HepG2 (cell line): ENCODE measurements around the gene LHFPL2. TPM values are rescaled to one million over a fixed set of nuclear protein-coding genes. Genes with fewer than 3 reads are reported as not detected.

ENCODE experiments used
- CCAR2 ChIP-seq: fragments of 200-400 bp; formaldehyde crosslinking; optimal IDR thresholded peaks from 2 replicates; pipeline ENCODE3; 2018; ENCODE audit warnings: low read depth, mild to moderate bottlenecking, low read length, moderate library complexity
- HNRNPUL1 ChIP-seq: fragments of 200-400 bp; formaldehyde crosslinking; IDR thresholded peaks from 2 replicates; pipeline ENCODE4 v1.6.1; 2017; ENCODE audit warnings: low read depth, mild to moderate bottlenecking, low read length, moderate library complexity
- KAT8 ChIP-seq: IDR thresholded peaks from 2 replicates; pipeline ENCODE4 v1.6.1; 2016; ENCODE audit warnings: missing genetic modification reagents, missing compliant biosample characterization
- NCOA2 ChIP-seq: sonication (generic); formaldehyde crosslinking; IDR thresholded peaks from 2 replicates; pipeline ENCODE4 v1.8.0; 2022; ENCODE audit warnings: inconsistent platforms
- RFXAP ChIP-seq: sonication (generic); formaldehyde crosslinking; IDR thresholded peaks from 2 replicates; pipeline ENCODE4 v1.4.0; 2020; ENCODE audit warnings: missing genetic modification reagents, borderline replicate concordance
- ZNF280B ChIP-seq: sonication (generic); formaldehyde crosslinking; IDR thresholded peaks from 2 replicates; pipeline ENCODE4 v1.5.0; 2020; ENCODE audit warnings: missing genetic modification reagents, mild to moderate bottlenecking, borderline replicate concordance
- polyA plus RNA-seq, 8 experiments: library from polyadenylated mRNA; depleted of rRNA in 3 of 8; stranded (reverse) in 7 of 8; unstranded in 1 of 8; fragments of >200 nt; fragmentation: Illumina TruSeq in 4 of 8; extraction: Trizol in 4 of 8; gene quantifications; 2 replicates each; pipeline versions ENCODE4 v1.2.1 to v1.2.3, GENCODE V29; 2011 to 2016; ENCODE audit warnings: low read depth in 4 of 8, missing spikeins in 1 of 8, mixed read lengths in 1 of 8; ENCODE audit not compliant: insufficient read depth in 1 of 8
- total RNA-seq, 5 experiments: library from RNA; depleted of rRNA; stranded (reverse); fragments of >200 nt; fragmentation: Illumina TruSeq; extraction: Trizol; gene quantifications; 2 replicates each; pipeline ENCODE4 v1.2.3, GENCODE V29; 2016; ENCODE audit warnings: low read depth in 1 of 5
- TF ChIP-seq, protein P1 (sequence below): IDR thresholded peaks from 2 replicates; pipeline ENCODE4 v1.6.1; 2016; ENCODE audit warnings: low read depth, missing genetic modification reagents, missing compliant biosample characterization

Gene LHFPL2
- total and polyA plus RNA-seq, 2 of the 13 experiments (the other 11 are each of a cell fraction or from before 2014, with no cell fraction given): 6.0 to 20.0 TPM

DNA sequence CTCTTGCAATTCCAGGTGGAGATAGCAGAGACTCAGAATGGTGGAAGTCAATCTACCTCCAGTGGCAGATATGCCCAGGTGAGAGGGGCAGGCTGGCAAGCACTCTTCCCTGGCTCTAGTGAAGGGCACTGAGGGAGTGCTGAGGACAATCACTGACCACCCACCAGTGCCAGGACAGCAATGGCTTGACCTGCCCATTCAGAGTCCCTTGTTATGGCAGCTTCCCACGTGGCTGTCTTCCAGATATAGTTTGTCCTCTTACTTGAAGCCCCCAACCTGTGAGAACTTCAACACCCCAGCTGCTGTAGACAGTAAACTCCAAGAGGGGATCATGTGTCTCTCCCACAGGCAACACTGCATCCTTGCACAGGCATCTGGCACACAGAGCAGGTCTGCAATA is 104.7 kb downstream of the LHFPL2 start (continued):
- TF ChIP-seq ZNF280B (CRISPR knock-in tag) (no peak), KAT8 (CRISPR knock-in tag) (no peak), NCOA2 (CRISPR knock-in tag) (no peak), HNRNPUL1 (no peak), RFXAP (no peak), CCAR2 (no peak)
- TF ChIP-seq, protein P1, sequence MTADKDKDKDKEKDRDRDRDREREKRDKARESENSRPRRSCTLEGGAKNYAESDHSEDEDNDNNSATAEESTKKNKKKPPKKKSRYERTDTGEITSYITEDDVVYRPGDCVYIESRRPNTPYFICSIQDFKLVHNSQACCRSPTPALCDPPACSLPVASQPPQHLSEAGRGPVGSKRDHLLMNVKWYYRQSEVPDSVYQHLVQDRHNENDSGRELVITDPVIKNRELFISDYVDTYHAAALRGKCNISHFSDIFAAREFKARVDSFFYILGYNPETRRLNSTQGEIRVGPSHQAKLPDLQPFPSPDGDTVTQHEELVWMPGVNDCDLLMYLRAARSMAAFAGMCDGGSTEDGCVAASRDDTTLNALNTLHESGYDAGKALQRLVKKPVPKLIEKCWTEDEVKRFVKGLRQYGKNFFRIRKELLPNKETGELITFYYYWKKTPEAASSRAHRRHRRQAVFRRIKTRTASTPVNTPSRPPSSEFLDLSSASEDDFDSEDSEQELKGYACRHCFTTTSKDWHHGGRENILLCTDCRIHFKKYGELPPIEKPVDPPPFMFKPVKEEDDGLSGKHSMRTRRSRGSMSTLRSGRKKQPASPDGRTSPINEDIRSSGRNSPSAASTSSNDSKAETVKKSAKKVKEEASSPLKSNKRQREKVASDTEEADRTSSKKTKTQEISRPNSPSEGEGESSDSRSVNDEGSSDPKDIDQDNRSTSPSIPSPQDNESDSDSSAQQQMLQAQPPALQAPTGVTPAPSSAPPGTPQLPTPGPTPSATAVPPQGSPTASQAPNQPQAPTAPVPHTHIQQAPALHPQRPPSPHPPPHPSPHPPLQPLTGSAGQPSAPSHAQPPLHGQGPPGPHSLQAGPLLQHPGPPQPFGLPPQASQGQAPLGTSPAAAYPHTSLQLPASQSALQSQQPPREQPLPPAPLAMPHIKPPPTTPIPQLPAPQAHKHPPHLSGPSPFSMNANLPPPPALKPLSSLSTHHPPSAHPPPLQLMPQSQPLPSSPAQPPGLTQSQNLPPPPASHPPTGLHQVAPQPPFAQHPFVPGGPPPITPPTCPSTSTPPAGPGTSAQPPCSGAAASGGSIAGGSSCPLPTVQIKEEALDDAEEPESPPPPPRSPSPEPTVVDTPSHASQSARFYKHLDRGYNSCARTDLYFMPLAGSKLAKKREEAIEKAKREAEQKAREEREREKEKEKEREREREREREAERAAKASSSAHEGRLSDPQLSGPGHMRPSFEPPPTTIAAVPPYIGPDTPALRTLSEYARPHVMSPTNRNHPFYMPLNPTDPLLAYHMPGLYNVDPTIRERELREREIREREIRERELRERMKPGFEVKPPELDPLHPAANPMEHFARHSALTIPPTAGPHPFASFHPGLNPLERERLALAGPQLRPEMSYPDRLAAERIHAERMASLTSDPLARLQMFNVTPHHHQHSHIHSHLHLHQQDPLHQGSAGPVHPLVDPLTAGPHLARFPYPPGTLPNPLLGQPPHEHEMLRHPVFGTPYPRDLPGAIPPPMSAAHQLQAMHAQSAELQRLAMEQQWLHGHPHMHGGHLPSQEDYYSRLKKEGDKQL (CRISPR knock-in tag): no peak
